Natural killer cell (primary cell): Measurements from ENCODE around the gene ATF3. TPM values are rescaled to one million over a fixed set of nuclear protein-coding genes. Genes with fewer than 3 reads are reported as not detected.

Source experiments
- ATAC-seq, 3 donors: fragments of 150-1000 bp in 2 of 3; fragments of 200-7000 bp in 1 of 3; cut with Tn5 transposase; 1 replicate in 1 of 3; 2 replicates in 2 of 3; pipeline ENCODE4 v1.10.0; 2021; ENCODE audit warnings: mild to moderate bottlenecking in 2 of 3, moderate library complexity in 2 of 3
- DNase-seq, 2 donors: peaks; one replicate each; pipeline versions ENCODE4 v3.0.0 to v3.0.0-alpha.2; 2013 to 2021; ENCODE audit warnings: mixed read lengths in 1 of 2
- H3K27ac ChIP-seq: one replicate; pipeline ENCODE4 v1.5.1; 2013; ENCODE audit warnings: mild to moderate bottlenecking, low read length
- H3K27me3 ChIP-seq: one replicate; pipeline ENCODE4 v1.6.1; 2013; ENCODE audit warnings: low read length; ENCODE audit not compliant: control insufficient read depth, insufficient read depth
- H3K36me3 ChIP-seq: one replicate; pipeline ENCODE4 v1.6.1; 2013; ENCODE audit warnings: low read length; ENCODE audit not compliant: control insufficient read depth, insufficient read depth
- H3K4me1 ChIP-seq: one replicate; pipeline ENCODE4 v1.6.1; 2013; ENCODE audit warnings: low read length; ENCODE audit not compliant: control insufficient read depth, insufficient read depth
- H3K4me3 ChIP-seq: one replicate; pipeline ENCODE4 v1.5.1; 2013; ENCODE audit warnings: low read length
- H3K9me3 ChIP-seq: one replicate; pipeline ENCODE4 v1.6.1; 2013; ENCODE audit warnings: low read length; ENCODE audit not compliant: control insufficient read depth, insufficient read depth
- H3K27ac Mint-ChIP-seq, 2 donors: one replicate each; pipeline ENCODE4 v1.8.0; 2022; ENCODE audit warnings: mild to moderate bottlenecking in 2 of 2, mixed read lengths in 2 of 2, moderate library complexity in 1 of 2
- H3K27me3 Mint-ChIP-seq, 2 donors: one replicate each; pipeline ENCODE4 v1.8.0; 2022; ENCODE audit warnings: low read depth in 2 of 2, mixed read lengths in 2 of 2
- H3K36me3 Mint-ChIP-seq: one replicate; pipeline ENCODE4 v1.8.0; 2022; ENCODE audit warnings: mixed read lengths
- H3K4me1 Mint-ChIP-seq, 2 donors: one replicate each; pipeline ENCODE4 v1.8.0; 2022; ENCODE audit warnings: mixed read lengths in 2 of 2
- H3K4me3 Mint-ChIP-seq: one replicate; pipeline ENCODE4 v1.8.0; 2022; ENCODE audit warnings: mild to moderate bottlenecking, moderate library complexity, mixed read lengths
- H3K9me3 Mint-ChIP-seq, 2 donors: one replicate each; pipeline ENCODE4 v1.8.0; 2022; ENCODE audit warnings: mixed read lengths in 2 of 2
- WGBS: methylation state at CpG from one replicate; pipeline ENCODE4 v1.1.7; 2013; ENCODE audit warnings: missing lambda C conversion rate; ENCODE audit not compliant: insufficient coverage; 5-methylcytosine and 5-hydroxymethylcytosine counted together
- intact Hi-C: fragments of 100-400 bp; cut with micrococcal nuclease; formaldehyde crosslinking; loops from one replicate; pipeline ENCODE4 v1.14.2; 2022
- total RNA-seq, 4 donors: library from RNA; stranded (reverse); fragments of 120-200 nt in 1 of 4; gene quantifications; one replicate each; pipeline versions ENCODE4 v1.2.3 to v1.2.4, GENCODE V29; 2013 to 2022
- TF ChIP-seq, protein P1 (sequence below): fragments of 200-600 bp; IDR thresholded peaks from one replicate; pipeline ENCODE4 v1.8.0; 2022; ENCODE audit warnings: antibody characterized with exemption

ATF3 gene
- total RNA-seq, 3 donors from 2014 or later (not counting 1 experiment from before 2014, with no cell fraction given) = 62.2 to 135 (median 78.5) TPM

DNA sequence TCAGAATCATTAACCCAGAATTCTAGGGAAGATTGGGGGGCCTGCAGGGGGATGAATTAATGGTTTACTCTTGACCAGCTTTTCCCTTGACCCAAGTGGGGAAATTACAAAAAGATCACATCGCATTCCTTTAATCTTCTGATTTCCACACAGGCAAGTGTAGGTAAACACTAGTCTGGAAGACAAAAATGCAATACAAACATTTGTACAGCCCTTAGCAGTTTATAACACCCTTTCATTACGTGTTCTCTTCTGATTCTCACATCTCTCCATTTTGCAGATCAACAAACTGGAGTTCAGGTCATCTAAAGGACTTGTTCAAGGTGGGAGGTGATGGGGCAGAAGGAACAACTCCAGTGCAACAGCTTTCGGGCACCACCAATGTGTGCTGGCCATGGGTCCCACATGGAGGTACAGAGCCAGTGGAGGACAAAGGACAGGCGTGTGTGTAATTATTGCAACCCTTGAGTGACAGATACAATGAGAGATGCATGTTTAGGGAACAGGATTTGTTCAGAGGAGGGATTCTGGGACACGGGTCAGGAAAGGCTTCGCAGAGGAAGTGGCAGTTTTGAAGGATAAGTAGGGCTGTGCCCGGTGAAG lies 20.4 kb downstream of the ATF3 start:
- Mint-ChIP-seq H3K4me1 (no peaks in the 10 kb centered on the region), H3K36me3 (no peaks in the 10 kb centered on the region), H3K4me3 (no peak overlapping the region)

DNA sequence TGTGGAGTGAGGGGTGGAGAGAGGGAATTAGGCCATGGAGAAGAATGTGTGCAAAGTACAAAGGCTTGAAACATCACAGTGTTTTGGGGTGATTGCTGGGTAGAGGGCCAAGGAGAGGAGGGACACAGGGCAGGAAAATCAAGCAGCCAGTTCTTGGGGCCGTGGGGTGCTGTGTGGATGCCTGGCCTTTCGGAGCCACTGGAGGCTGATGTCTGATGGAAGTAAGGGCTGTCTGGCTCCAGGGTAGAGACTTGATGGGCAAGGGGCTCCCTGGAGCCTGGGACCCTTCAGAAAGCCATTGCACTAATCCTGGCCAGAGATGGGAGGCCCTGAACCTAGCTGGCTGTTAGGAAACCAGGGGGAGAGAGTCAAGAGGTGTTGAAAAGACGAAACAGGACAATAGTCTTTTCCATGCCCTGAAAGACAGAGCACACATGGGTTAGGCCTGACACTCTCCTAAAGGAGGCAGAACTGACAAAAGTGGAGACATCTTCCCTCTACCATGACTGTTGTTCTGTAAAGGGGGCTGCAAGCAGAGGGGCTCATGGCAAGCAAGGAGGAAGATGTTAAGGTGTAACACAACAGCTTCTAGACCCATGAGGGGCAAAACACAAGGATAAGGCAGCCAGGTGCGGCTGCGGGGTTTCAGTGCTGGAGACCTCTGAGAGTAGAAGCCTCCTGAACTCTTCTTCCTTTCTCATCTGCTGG lies 21.0 kb downstream of the ATF3 start:
- no peaks in the 10 kb centered on the region for H3K27me3 ChIP-seq
- H3K4me3 ChIP-seq = no peak overlapping the region
- H3K9me3 Mint-ChIP-seq = no peaks in the 10 kb centered on the region
- peaks cover 13 to 20% of the 10 kb centered on the region in 2 donors for H3K27me3 Mint-ChIP-seq
- peaks cover 7% of the 10 kb centered on the region for H3K4me1 ChIP-seq
- ATAC-seq (no peak), DNase-seq (no peak)
- no peaks in the 10 kb centered on the region for H3K36me3 Mint-ChIP-seq
- H3K27ac Mint-ChIP-seq = no peak overlapping the region
- TF ChIP-seq, protein P1, sequence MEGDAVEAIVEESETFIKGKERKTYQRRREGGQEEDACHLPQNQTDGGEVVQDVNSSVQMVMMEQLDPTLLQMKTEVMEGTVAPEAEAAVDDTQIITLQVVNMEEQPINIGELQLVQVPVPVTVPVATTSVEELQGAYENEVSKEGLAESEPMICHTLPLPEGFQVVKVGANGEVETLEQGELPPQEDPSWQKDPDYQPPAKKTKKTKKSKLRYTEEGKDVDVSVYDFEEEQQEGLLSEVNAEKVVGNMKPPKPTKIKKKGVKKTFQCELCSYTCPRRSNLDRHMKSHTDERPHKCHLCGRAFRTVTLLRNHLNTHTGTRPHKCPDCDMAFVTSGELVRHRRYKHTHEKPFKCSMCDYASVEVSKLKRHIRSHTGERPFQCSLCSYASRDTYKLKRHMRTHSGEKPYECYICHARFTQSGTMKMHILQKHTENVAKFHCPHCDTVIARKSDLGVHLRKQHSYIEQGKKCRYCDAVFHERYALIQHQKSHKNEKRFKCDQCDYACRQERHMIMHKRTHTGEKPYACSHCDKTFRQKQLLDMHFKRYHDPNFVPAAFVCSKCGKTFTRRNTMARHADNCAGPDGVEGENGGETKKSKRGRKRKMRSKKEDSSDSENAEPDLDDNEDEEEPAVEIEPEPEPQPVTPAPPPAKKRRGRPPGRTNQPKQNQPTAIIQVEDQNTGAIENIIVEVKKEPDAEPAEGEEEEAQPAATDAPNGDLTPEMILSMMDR = no peak
- H3K4me3 Mint-ChIP-seq = no peak overlapping the region
- 80% methylated on average over 5 of the region's 5 CpGs for WGBS
- intact Hi-C loops = loop anchor here (2.0 kb wide), 2 partner anchors 63 to 153 kb away; no protein-coding TSS in a partner anchor
- H3K27ac ChIP-seq = no peak overlapping the region
- H3K36me3 ChIP-seq = no peaks in the 10 kb centered on the region
- no peaks in the 10 kb centered on the region for H3K9me3 ChIP-seq
- peaks cover 0 to under 1% of the 10 kb centered on the region in 2 donors for H3K4me1 Mint-ChIP-seq

More for the DNA sequence above, 20.4 kb downstream of the ATF3 start:
- H3K27ac ChIP-seq = no peak overlapping the region
- WGBS = 88% methylated on average over 7 of the region's 7 CpGs
- no peaks in the 10 kb centered on the region for H3K36me3 ChIP-seq
- Mint-ChIP-seq H3K27me3 (peaks cover 16 to 24% of the 10 kb centered on the region in 2 donors), H3K9me3 (no peaks in the 10 kb centered on the region), H3K27ac (no peak overlapping the region)
- ATAC-seq = no peak
- TF ChIP-seq, protein P1 = no peak
- no peak for DNase-seq
- H3K4me1 ChIP-seq = peaks cover 7% of the 10 kb centered on the region
- no peaks in the 10 kb centered on the region for H3K27me3 ChIP-seq
- H3K9me3 ChIP-seq = no peaks in the 10 kb centered on the region
- H3K4me3 ChIP-seq = no peak overlapping the region
- intact Hi-C loops = no loop called here

DNA sequence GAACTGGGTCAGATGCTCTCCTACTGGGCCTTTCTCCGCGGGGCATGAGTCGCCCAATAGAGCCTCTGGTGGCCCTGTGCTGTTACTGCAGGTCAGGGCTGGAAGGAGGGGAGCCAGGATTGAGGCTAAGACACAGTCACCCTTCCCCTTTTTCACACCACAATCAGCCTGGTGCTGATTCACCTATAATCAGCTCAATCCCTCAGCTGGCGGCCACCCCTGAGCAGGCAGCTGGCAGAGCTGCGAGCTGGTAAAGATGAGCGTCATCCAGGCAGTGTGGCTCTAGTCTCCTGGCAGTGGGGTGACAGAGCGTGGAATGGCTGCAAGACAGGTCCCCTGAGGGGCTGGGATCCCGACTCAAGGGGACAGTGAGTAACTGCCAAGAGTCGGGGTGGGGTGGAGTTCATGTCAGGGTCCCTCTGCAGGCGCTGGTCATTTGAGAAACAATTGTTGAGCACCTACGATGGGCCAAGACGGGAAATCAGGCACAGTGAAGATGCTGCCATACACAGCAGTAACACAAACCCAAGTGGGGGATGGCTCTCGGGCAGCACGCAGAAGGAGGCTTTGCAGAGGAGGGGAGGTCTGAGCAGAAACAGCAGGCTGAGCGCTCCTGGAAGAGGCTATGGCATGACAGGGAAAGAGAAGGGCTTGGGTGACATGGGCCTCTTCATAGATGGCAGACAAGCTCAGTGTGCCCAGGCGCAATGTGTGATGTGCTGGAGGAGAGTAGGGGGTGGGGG lies 21.8 kb downstream of the ATF3 start:
- H3K27ac Mint-ChIP-seq = no peak overlapping the region
- intact Hi-C loops = loop anchor here (2.0 kb wide), 2 partner anchors 64 to 154 kb away; no protein-coding TSS in a partner anchor
- peak; percentile 93 to 99 (median 97) for ATAC-seq
- no peak overlapping the region for H3K4me3 Mint-ChIP-seq
- Histone ChIP-seq H3K27ac (no peak overlapping the region), H3K36me3 (no peaks in the 10 kb centered on the region), H3K4me3 (no peak overlapping the region), H3K9me3 (no peaks in the 10 kb centered on the region), H3K4me1 (peaks cover 9% of the 10 kb centered on the region), H3K27me3 (no peaks in the 10 kb centered on the region)
- H3K36me3 Mint-ChIP-seq = no peaks in the 10 kb centered on the region
- DNase-seq = peak; percentile 53 to 78
- 55% methylated on average over 16 of the region's 16 CpGs for WGBS
- TF ChIP-seq, protein P1 = peak; percentile 91
- peaks cover 7 to 8% of the 10 kb centered on the region in 2 donors for H3K4me1 Mint-ChIP-seq
- peaks cover 13 to 17% of the 10 kb centered on the region in 2 donors for H3K27me3 Mint-ChIP-seq
- H3K9me3 Mint-ChIP-seq = no peaks in the 10 kb centered on the region
